Prostate gland (tissue), 2 donors: ENCODE measurements around the gene FBXL4.

Experiments used
- POLR2AphosphoS5 ChIP-seq: sonication (generic); formaldehyde crosslinking; IDR thresholded peaks from one replicate; pipeline ENCODE4 v1.6.1; 2017; ENCODE audit warnings: antibody characterized with exemption
- TF ChIP-seq, protein P1 (sequence below), 4 experiments: fragments of 200-600 bp in 2 of 4; fragments of 450-650 bp in 2 of 4; sonication (generic) in 2 of 4; IDR thresholded peaks; 1 replicate in 3 of 4; 2 replicates in 1 of 4; pipeline ENCODE4 v1.5.1; 2016 to 2019; ENCODE audit warnings: antibody characterized with exemption in 4 of 4, mild to moderate bottlenecking in 2 of 4, moderate library complexity in 2 of 4

DNA sequence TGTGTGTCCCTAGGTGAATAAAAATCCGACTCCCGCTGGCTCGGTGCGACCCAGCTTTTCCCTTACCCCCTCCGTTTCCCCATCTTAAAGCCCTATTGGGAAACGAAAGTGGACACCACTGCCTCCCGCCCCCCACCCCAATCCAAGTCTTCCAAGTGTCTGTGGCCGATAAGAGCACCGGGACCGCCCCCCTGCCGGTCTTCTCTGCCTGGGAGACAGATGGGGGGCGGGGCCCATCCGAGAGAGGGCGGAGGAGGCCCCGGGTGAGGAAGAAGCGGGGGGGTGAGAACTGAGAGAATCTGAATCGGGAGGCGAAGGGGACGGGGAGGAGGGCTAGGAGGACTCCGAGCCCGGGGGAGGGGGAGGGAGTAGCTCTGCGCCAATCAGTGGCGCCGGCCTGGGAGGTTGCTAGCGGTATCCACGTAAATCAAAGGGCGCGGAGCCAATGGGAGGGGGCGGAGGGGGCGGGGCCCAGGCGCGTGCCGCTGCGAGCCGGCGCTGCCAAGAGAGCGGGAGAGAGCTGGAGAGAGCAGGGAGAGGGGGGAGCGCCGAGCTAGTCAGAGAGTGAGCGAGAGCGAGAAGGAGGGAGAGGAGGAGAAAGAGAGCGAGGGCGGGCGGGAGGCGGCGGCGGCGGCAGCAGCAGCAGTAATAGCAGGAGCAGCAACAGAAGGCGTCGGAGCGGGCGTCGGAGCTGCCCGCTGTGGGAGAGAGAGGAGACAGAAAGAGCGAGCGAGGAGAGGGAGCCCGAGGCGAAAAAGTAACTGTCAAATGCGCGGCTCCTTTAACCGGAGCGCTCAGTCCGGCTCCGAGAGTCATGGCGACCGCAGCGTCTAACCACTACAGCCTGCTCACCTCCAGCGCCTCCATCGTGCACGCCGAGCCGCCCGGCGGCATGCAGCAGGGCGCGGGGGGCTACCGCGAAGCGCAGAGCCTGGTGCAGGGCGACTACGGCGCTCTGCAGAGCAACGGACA, 113.4 kb downstream of the FBXL4 start, which contains the start of gene POU3F2:
- peak; percentile 7 for TF ChIP-seq POLR2AphosphoS5
- TF ChIP-seq, protein P1, sequence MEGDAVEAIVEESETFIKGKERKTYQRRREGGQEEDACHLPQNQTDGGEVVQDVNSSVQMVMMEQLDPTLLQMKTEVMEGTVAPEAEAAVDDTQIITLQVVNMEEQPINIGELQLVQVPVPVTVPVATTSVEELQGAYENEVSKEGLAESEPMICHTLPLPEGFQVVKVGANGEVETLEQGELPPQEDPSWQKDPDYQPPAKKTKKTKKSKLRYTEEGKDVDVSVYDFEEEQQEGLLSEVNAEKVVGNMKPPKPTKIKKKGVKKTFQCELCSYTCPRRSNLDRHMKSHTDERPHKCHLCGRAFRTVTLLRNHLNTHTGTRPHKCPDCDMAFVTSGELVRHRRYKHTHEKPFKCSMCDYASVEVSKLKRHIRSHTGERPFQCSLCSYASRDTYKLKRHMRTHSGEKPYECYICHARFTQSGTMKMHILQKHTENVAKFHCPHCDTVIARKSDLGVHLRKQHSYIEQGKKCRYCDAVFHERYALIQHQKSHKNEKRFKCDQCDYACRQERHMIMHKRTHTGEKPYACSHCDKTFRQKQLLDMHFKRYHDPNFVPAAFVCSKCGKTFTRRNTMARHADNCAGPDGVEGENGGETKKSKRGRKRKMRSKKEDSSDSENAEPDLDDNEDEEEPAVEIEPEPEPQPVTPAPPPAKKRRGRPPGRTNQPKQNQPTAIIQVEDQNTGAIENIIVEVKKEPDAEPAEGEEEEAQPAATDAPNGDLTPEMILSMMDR (IDR thresholded peaks at IDR 0.05) = no peak
